Amygdala (tissue), 56 donors: Measurements from ENCODE around the gene ZC3HAV1.
"Not testable (repeated sequence)": the region's sequence is repeated elsewhere in the genome, so short reads cannot be mapped to it uniquely, and the experiment has no call there.

ENCODE experiments used
- DNase-seq, 56 donors: peaks; one replicate each; lab custom pipeline; 2025; lab: John Stamatoyannopoulos, UW

ZC3HAV1 gene

GRCh38 chr7:139058943-139059342 lies 50.6 kb downstream of the ZC3HAV1 start:
- DNase-seq = no peak

DNA sequence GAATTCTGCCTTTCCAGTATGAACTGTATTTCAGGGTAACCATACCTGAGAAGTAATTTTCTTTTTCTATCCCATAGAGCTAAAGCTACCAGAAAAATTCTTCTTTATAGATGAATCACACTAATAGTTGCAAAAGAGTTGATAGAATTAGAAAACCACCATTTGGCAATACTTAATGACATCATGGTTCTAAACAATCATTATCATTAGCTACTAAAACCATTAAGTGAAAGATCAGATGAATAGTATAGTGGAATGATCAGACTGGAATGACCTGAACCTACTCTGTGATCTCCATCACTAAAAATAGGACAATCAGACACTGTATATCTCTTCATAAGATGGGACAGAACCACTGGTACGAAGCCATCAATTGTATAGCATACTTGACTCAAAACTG lies 53.8 kb downstream of the ZC3HAV1 start:
- DNase-seq = no peak

DNA sequence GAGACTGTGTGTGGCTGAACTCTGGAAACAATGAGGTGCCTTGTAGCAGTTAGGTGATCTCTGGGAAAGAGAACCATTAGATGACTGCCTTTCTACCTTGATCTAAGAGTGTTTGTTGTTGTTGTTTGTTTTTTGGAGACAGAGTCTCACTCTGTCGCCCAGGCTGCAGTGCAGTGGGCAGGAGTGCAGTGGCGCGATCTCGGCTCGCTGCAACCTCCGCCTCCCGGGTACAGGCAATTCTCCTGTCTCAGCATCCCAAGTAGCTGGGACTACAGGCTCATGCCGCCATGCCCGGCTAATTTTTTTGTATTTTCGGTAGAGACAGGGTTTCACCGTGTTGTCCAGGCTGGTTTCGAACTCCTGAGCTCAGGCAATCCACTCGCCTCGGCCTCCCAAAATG lies 54.9 kb downstream of the ZC3HAV1 start:
- not testable (repeated sequence) for DNase-seq

GRCh38 chr7:139054101-139054500 lies 55.4 kb downstream of the ZC3HAV1 start:
- DNase-seq = no peak

- no peak for DNase-seq
These were observed 57.9 kb downstream of the ZC3HAV1 start for GRCh38 chr7:139051655-139052054.

- no peak for DNase-seq
These were observed 59.6 kb downstream of the ZC3HAV1 start for GRCh38 chr7:139049936-139050335.

DNA sequence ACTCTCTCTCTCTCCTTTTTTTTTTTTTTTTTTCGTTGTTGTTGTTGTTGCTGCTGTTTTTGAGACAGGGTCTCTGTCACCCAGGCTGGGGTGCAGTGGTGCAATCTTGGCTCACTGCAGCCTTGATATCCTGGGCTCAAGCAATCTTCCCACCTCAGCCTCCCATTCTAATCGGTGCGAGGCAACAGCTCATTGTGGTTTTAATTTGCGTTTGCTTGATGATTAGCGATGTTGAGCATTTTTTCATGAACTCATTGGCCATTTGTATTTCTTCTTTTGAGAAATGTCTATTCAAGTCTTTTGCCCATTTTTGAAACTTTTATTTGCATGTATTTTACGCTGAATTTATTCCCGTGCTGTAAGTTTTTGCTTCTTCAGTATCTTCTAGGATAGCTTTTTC lies 60.4 kb downstream of the ZC3HAV1 start:
- DNase-seq = no peak

DNA sequence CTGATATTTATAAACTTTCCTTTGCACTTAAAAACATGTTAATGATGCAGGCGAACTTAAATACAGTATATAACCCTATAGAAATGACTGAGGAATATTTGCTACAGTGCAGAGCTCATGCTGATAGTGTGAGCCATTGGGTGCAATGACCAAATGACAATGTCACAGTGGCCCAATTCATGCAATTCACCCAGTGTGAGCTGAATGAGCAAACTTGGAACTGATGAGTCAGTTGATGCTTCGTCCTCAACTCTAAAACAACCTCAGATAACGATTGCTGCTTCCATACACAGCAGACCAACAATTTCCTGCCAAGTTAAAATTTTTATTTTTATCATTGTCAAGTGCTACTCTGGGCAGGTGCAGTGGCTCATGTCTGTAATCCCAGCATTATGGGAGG lies 61.5 kb downstream of the ZC3HAV1 start:
- no peak for DNase-seq

- DNase-seq = no peak
These were observed 63.4 kb downstream of the ZC3HAV1 start for GRCh38 chr7:139046143-139046542.

- peak in 1 of 56 donors; percentile 4 for DNase-seq
These were observed 64.4 kb downstream of the ZC3HAV1 start for GRCh38 chr7:139044813-139045794.

GRCh38 chr7:139043823-139044812 lies 65.4 kb downstream of the ZC3HAV1 start:
- DNase-seq = no peak

DNA sequence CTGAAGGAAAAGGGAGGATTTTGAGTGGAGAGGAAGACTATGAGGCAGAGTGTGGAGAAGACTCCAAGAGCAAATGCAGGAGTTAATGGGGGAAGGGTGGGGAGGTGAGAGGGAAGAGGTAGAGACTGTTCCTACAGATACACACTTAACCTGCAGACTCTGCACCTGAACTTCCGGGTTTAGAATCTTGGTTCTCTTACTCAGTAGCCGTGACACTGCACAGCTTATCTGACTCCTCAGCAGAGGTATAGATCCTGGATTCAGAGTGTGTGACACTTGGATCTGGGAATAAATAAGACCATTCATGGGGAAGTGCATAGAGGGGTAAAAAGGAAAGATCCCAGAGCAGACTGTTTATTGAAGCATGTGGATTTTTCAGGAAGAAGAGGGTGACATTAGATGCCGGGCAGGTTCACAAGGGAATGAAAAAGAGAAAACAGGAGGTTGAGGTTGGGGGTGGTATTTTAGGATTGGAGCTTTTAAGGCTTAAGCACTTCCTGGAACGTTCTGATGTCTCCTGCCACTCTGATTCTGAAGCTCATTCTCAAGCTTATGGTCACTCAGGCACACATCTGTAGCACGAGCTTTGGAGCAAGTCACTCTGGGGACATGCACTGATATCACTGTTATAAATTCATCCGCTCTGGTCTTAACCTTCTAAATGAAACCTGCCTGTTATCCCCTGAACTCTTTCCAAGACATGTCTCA lies 68.0 kb downstream of the ZC3HAV1 start:
- no peak for DNase-seq

DNA sequence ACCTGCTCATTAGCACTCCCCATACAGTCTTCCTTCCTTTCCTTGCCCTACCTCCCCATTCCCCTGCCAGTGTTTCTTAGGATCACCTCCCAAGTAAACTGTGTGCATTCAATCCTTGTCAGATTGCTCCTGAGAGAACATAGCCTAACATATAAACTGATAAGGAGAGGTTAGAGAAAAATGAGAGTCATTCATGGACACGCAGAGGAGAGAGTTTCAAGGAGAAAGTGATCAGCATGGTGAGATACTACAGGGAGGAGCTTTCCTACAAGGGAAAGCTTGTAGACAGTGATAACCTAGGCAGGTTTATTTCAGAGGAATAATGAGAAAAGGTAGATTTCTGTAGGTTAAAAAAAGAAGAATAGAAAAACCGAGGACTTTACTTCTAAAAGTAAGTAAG lies 70.8 kb downstream of the ZC3HAV1 start:
- DNase-seq = no peak

- no peak for DNase-seq
These were observed 72.6 kb downstream of the ZC3HAV1 start for GRCh38 chr7:139036901-139037300.

- peak in 30 of 56 donors; percentile 1 to 59 (median 33) for DNase-seq
These were observed 73.8 kb downstream of the ZC3HAV1 start, which contains the start of gene ZC3HAV1L for GRCh38 chr7:139035586-139036353. TSS of gene ZC3HAV1L (minus strand) at chr7:139036042. CDS start at chr7:139036017, 25 bp downstream.

DNA sequence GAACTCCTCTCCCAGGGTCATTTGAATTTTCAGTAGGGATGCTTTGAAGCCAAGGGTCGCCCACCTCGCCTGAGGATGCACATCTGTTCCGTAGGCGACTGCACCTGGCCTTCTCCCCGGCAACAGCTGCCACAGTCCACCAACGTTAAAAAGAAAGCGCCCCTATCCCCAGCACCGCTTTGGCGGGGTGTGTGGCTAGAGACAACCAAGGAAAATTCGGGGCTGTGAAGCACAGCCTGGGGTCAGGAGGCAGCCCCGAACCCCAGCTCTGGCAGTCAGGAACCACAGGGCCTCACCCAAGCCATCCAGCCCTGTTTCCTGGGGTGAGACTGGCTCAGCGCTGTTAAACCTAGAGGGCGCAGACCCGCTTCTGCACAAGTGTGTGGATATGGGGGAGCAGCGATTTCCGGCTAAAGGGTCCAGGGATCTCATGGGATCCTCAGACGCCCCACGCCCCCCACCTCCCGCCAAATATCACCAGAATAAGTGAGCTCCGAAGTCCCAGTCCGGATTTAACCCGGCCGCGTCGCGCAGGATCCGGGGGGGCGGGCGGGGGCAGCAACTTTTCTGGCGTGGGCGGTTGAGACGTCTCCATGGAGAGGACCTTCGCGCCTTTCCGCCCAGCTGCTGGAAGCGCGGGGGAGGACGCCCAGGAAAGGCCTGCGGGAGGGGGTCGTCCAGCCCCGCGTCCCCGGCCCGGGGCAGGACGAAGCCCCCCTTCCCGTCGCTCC lies 74.5 kb downstream of the ZC3HAV1 start:
- DNase-seq = peak in 10 of 56 donors; percentile 10 to 58 (median 32)

GRCh38 chr7:139034336-139034735 lies 75.2 kb downstream of the ZC3HAV1 start:
- no peak for DNase-seq

- no peak for DNase-seq
These were observed 76.0 kb downstream of the ZC3HAV1 start for GRCh38 chr7:139033346-139034114.
